ENCODE measurements around the gene SLC23A3.

- TF ChIP-seq CTCF (IDR thresholded peaks at IDR 0.05) (no peak), ZFX (IDR thresholded peaks at IDR 0.05; ENCODE audit: borderline replicate concordance) (no peak)
These were observed 44.3 kb upstream of the SLC23A3 start for GRCh38 chr2:219214141-219214540.
